IPS DF 6.9 (cell line): ENCODE results near the gene NTHL1.

Experiments used
- DNase-seq: peaks from one replicate; pipeline ENCODE4 v3.0.0-alpha.2; 2013; ENCODE audit warnings: low read depth, low spot score
- H3K27ac ChIP-seq: one replicate; pipeline ENCODE4 v1.5.1; 2013; ENCODE audit warnings: low read length, control low read depth
- H3K27me3 ChIP-seq: 2 replicates; pipeline ENCODE4 v1.6.1; 2013; ENCODE audit warnings: mild to moderate bottlenecking, low read length; ENCODE audit not compliant: control insufficient read depth, insufficient read depth
- H3K36me3 ChIP-seq: 2 replicates; pipeline ENCODE4 v1.6.1; 2013; ENCODE audit warnings: low read length; ENCODE audit not compliant: control insufficient read depth, insufficient read depth
- H3K4me1 ChIP-seq: 2 replicates; pipeline ENCODE4 v1.6.1; 2013; ENCODE audit warnings: low read length; ENCODE audit not compliant: control insufficient read depth, insufficient read depth
- H3K4me3 ChIP-seq: 2 replicates; pipeline ENCODE4 v1.5.1; 2013; ENCODE audit warnings: mild to moderate bottlenecking, low read length
- H3K9me3 ChIP-seq: 2 replicates; pipeline ENCODE4 v1.6.1; 2013; ENCODE audit warnings: low read length, inconsistent platforms; ENCODE audit not compliant: control insufficient read depth, insufficient read depth
- WGBS: extraction: QIAGEN DNeasy Blood & Tissue Kit; methylation state at CpG from one replicate; pipeline ENCODE4 v1.1.7; 2013; ENCODE audit warnings: mixed read lengths, missing lambda C conversion rate; ENCODE audit not compliant: insufficient read length, insufficient coverage; 5-methylcytosine and 5-hydroxymethylcytosine counted together

Gene NTHL1

DNA sequence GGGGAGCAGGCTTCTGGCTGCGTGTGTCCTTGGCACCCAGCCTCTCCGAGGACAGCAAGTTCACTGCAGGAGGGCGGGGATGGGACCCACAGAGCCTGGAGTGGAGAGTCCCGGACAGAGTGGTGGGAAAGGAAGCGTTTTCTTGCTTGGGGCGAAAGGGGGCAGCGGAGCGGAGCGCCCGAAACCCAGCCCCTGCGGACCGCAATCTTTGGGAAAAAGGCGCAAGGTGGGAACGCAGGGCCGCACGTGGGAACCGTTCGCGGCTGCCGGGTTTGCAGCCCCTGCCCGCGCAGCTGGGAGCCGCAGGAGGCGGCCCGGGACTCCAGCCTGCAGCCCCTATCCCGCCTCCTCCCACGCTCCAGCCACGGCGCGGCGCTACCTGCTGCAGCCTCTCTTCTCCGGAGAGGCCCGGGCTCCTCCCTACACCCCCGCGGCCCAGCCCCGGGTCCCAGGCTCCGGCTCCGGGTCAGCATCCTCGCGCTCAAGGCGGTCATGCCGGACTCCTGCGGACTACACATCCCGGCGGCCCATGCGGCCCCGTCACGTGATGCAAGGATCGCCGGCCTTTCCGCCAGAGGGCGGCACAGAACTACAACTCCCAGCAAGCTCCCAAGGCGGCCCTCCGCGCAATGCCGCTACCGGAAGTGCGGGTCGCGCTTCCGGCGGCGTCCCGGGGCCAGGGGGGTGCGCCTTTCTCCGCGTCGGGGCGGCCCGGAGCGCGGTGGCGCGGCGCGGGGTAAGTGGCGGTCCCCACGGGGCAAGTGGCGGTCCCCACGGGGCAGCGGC, at the start of gene NTHL1, which contains the start of gene TSC2:
Gene NTHL1 (minus strand): TSS at position 505 of the 786 bp plus-strand sequence. CDS start 11 bp downstream, at position 494.
Gene TSC2 (plus strand): TSS at position 656 of the 786 bp plus-strand sequence. CDS start 631 bp downstream, outside the sequence.
- DNase-seq = peak; percentile 95
- no CpG with 5 or more reads among the region's 81 CpGs for WGBS
- Histone ChIP-seq H3K9me3 (no peaks in the 10 kb centered on the region), H3K4me3 (peak within 1 kb of the TSS; percentile 72), H3K27me3 (no peaks in the 10 kb centered on the region), H3K27ac (no peak within 1 kb of the TSS), H3K4me1 (peaks cover 2% of the 10 kb centered on the region; the same call in 1 of the 2 replicates), H3K36me3 (no peaks in the 10 kb centered on the region)

DNA sequence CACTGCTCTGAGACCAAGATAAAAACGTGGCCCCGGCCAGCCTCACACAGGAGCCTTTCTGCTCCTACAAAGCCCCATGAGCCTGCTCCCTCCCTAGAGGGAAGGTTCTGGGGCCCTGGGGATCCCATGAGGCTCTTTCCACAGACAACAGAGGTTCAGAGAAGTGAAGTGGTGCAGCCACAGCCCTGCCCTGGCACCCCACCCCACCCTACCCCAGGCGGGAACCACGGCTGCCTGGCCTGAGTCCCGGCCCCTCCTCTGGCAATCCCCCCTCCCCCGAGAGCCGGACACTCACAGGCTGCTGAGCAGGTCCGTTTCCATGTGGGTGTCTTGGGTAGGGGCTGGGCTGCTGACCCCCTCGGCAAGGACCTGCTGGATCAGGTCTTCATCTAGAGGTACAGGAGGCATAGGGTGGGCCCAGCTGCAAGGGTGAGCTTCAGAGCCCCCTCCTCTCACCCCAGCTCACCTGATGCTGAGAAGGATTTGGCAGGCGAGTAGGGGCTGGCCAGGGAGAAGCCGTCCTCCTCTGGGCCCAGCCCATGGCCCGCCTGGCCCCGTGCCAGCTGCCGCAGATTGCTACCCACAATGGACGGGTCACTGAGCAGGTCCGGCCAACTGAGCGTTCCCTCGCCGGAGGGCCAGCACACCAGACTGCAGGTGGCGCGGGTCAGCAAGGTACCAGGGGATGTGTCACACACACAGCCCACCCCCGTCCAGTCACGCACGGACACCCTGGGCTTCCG, 49.4 kb upstream of the NTHL1 start:
- no peak for DNase-seq
- H3K27me3 ChIP-seq = no peaks in the 10 kb centered on the region
- peaks cover 6% of the 10 kb centered on the region for H3K36me3 ChIP-seq
- WGBS = no CpG with 5 or more reads among the region's 25 CpGs
- H3K4me3 ChIP-seq = no peak overlapping the region
- no peak overlapping the region for H3K27ac ChIP-seq
- H3K9me3 ChIP-seq = no peaks in the 10 kb centered on the region
- H3K4me1 ChIP-seq = no peaks in the 10 kb centered on the region; the same call in 1 of the 2 replicates

DNA sequence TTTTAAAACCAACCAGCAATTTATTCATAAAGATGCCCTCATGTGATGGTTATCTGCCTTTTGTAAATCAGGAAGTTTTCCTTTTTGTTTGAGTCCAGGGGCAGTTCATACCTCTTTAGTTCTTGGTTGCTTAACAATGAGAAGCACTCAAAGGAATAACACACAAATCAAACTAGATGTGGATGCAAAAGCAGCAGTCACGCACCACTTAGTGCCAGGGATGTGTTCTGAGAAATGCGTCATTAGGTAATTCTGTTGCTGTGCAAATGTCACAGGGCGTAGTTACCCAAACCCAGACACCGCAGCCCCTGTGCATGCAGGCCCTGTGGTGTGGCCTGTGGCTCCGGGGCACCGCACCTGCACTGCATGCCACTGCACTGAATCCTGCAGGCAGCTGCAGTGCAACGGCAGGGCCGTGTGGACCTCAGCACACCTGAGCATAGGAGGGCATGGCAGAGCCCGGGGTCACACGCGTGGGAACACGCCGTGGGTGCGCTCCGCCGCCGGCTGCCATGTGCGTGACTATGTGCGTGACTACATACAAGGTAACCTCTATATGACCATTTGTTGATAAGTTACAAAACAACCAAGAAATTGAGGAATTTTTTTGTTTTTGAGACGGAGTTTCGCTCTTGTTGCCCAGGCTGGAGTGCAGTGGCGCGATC, 48.4 kb upstream of the NTHL1 start:
- H3K27ac ChIP-seq = no peak overlapping the region
- H3K4me3 ChIP-seq = no peak overlapping the region
- no peaks in the 10 kb centered on the region for H3K9me3 ChIP-seq
- WGBS = no CpG with 5 or more reads among the region's 23 CpGs
- no peak for DNase-seq
- H3K27me3 ChIP-seq = no peaks in the 10 kb centered on the region
- H3K36me3 ChIP-seq = peaks cover 6% of the 10 kb centered on the region
- H3K4me1 ChIP-seq = peaks cover 2% of the 10 kb centered on the region; the same call in 1 of the 2 replicates

DNA sequence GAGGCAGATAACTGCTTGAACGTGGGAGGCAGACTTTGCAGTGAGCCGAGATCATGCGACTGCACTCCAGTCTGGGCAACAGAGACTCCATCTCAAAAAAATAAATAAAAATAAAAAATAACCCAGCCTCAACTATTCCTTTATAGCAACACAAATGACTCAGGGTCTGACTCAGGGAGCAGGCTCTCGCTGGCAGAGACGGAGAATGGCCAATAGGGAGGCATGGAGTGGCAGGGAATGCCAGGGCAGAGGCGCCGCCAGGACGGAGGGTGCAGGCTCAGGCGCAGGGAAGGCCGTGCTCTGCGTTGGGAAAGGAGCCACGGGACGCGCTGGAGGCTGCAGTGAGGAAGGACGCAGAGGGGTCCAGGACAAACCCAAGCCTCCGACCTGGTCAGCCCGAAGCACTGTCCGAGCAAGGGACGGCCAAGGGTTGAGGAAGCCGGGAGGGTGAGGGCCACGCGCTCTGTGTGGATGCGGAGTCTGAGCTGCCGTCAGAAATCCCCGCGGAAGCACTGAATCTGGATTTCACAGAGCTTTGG, 47.8 kb upstream of the NTHL1 start:
- DNase-seq = no peak
- peaks cover 6% of the 10 kb centered on the region for H3K36me3 ChIP-seq
- WGBS = no CpG with 5 or more reads among the region's 26 CpGs

DNA sequence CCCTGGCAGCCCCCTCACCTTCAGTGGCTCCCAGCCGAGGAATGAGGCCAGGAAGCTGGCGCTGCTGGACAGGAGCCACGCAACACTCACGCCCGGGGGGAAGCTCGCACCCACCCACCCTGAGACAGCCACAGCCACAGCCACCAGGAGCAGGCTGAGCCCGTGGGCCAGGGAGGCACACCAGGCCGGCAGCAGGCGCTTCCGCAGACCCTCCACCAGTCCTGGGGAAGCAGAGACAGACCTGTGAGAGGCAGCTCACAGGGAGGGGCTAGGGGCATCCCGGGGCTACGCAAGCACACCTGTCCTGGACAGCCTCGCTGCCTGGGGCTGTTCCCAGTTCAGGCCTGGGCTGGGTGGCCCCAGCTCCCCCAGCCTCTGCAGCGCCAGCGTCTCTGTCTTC, 46.2 kb upstream of the NTHL1 start:
- Histone ChIP-seq H3K9me3 (no peaks in the 10 kb centered on the region), H3K4me3 (no peak overlapping the region), H3K36me3 (peaks cover 4% of the 10 kb centered on the region), H3K4me1 (peaks cover 6% of the 10 kb centered on the region), H3K27ac (no peak overlapping the region), H3K27me3 (no peaks in the 10 kb centered on the region)
- DNase-seq = no peak
- no CpG with 5 or more reads among the region's 15 CpGs for WGBS

More for the DNA sequence above, 47.8 kb upstream of the NTHL1 start:
- Histone ChIP-seq H3K27me3 (no peaks in the 10 kb centered on the region), H3K27ac (no peak overlapping the region), H3K4me3 (no peak overlapping the region), H3K9me3 (no peaks in the 10 kb centered on the region), H3K4me1 (peaks cover 5% of the 10 kb centered on the region)

DNA sequence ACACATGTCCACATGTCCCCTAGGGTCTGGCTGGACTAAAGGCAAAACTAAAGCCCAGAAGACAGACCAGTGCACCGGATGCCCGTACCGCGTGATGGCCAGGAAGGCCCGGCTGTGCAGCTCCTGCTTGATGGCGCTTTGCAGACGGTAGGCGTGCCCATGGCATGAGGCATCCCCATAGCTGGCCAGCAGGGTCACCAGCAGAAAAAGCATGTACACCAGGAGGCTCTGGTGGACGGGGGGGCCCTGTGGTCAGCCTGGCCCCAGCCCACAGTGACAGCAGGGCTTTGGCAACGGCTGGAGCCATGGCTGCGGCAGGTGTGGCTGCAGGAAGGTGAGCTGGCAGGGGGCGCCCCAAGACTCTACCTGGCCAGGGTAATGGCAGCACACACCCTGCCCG, 45.2 kb upstream of the NTHL1 start:
- Histone ChIP-seq H3K27me3 (no peaks in the 10 kb centered on the region), H3K9me3 (no peaks in the 10 kb centered on the region), H3K36me3 (peaks cover 9% of the 10 kb centered on the region), H3K4me3 (no peak overlapping the region), H3K27ac (no peak overlapping the region), H3K4me1 (peaks cover 6% of the 10 kb centered on the region)
- no peak for DNase-seq
- whole genome bisulfite sequencing = no CpG with 5 or more reads among the region's 13 CpGs

DNA sequence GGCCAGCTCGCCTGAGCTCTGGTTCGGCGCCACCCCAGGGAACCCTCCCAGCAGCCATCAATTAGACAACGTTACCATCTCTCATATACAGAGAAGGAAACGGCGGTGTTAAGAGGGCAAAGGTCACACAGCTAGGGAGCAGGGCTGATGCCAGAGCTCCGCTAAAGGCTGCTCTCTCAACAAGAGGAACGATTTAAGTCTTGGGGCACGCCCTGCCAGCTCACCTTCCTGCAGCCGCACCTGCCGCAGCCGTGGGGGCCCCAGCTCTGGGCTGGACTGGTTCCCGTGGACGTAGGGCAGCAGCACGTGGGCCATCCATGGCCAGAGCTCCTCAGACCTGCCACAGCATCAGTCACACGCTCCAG, 44.6 kb upstream of the NTHL1 start:
- H3K27ac ChIP-seq = no peak overlapping the region
- H3K4me1 ChIP-seq = peaks cover 6% of the 10 kb centered on the region
- no peak for DNase-seq
- no peaks in the 10 kb centered on the region for H3K27me3 ChIP-seq
- peaks cover 13% of the 10 kb centered on the region for H3K36me3 ChIP-seq
- H3K9me3 ChIP-seq = no peaks in the 10 kb centered on the region
- WGBS = no CpG with 5 or more reads among the region's 16 CpGs
- H3K4me3 ChIP-seq = no peak overlapping the region

DNA sequence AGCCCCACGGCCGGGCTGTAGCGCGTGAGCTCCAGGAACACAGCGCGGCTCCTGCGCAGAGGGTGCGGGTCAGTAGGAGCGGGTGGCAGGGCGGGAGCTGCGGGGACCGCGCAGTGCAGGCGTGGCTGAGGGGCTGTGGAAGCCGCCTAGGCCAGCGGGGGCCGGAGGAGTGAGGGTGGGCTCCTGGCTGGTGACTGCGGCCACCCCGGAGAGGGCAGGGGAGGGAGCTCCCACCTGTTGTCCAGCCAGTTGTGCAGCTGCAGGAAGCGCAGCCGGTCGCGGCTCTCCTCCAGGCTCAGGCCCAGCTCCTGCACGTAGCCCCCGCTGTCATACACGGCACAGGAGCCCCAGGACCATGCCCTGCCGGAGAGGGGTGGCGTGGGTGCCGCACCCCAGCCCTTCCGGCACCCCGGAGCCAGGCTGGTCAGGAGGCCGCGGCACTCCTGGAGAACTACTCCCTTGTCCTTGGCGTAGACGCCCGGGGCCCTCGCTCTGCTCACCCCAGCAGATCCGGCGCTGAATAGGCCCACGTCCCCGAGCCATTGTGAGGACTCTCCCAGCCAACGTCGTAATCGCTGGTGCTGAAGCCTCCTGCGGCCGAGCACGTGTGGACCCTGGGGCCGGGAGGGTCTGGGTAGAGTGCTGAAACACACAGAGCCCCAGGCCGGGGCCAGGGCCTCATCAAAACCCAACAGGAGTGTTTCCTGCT, 44.1 kb upstream of the NTHL1 start:
- Histone ChIP-seq H3K9me3 (no peaks in the 10 kb centered on the region), H3K4me3 (peak overlapping the region; percentile 41; the same call in 1 of the 2 replicates), H3K27ac (no peak overlapping the region), H3K36me3 (peaks cover 18% of the 10 kb centered on the region), H3K27me3 (no peaks in the 10 kb centered on the region), H3K4me1 (peaks cover 6% of the 10 kb centered on the region)
- no CpG with 5 or more reads among the region's 49 CpGs for WGBS
- no peak for DNase-seq

DNA sequence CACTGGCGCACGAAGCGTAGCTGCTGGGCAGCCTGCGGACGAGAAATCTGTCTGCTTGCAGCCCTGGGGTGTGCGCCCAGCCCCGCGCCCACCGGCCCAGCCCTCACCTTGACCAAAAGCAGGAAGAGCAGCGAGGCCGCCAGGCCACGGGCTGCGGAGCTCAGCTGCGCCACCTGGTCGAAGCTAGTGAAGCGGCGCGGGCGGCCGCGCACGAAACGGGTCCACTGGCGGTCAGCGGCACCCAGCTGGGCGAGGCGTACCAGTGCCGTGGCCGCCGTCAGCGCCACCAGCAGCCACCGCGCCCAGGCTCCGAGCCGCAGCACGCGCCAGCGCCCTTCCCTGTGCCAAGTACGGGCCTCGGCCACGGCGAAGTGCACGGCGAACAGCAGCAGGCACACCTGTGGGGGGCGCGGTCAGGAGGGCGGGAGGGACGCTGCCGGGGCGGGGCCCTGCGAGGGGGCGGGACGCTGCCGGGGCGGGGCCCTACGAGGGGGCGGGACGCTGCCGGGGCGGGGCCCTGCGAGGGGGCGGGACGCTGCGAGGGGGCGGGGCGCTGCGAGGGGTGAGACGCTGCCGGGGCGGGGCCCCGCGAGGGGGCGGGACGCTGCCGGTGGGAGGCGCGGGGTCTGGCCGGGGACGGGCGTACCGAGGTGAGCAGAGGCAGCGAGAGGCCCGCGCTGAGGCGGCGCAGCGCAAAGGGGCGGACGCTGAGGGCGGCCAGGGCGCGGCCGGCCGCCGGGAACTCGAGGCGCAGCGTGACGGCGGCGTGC, 43.3 kb upstream of the NTHL1 start:
- no peak overlapping the region for H3K27ac ChIP-seq
- H3K36me3 ChIP-seq = peaks cover 21% of the 10 kb centered on the region
- H3K4me1 ChIP-seq = peaks cover 6% of the 10 kb centered on the region
- peak overlapping the region; percentile 49; the same call in 1 of the 2 replicates for H3K4me3 ChIP-seq
- peak; percentile 35 for DNase-seq
- no CpG with 5 or more reads among the region's 101 CpGs for WGBS
- no peaks in the 10 kb centered on the region for H3K9me3 ChIP-seq
- no peaks in the 10 kb centered on the region for H3K27me3 ChIP-seq
